Trophoblast cell (in vitro differentiated cells and primary cell): ENCODE results near the gene FOXK1.

Experiments used
- DNase-seq, 2 donors: peaks; one replicate each; pipeline ENCODE4 v3.0.0-alpha.2; 2016
- H2AFZ ChIP-seq: 2 replicates; pipeline ENCODE4 v1.6.1; 2013; ENCODE audit warnings: low read length, moderate library complexity, mild to moderate bottlenecking; ENCODE audit not compliant: insufficient read depth, poor library complexity
- H2AK5ac ChIP-seq: 2 replicates; pipeline ENCODE4 v1.6.1; 2013; ENCODE audit warnings: mild to moderate bottlenecking, low read length
- H2BK120ac ChIP-seq: 2 replicates; pipeline ENCODE4 v1.6.1; 2013; ENCODE audit warnings: low read length, mild to moderate bottlenecking, moderate library complexity; ENCODE audit not compliant: insufficient read depth, poor library complexity
- H2BK12ac ChIP-seq: 2 replicates; pipeline ENCODE4 v1.6.1; 2013; ENCODE audit warnings: mild to moderate bottlenecking, low read length, moderate library complexity
- H2BK5ac ChIP-seq: 2 replicates; pipeline ENCODE4 v1.6.1; 2013; ENCODE audit warnings: low read length, low read depth, moderate library complexity, mild to moderate bottlenecking; ENCODE audit not compliant: poor library complexity
- H3K14ac ChIP-seq: 2 replicates; pipeline ENCODE4 v1.6.1; 2013; ENCODE audit warnings: mild to moderate bottlenecking, low read length
- H3K18ac ChIP-seq: 2 replicates; pipeline ENCODE4 v1.6.1; 2013; ENCODE audit warnings: mild to moderate bottlenecking, low read length
- H3K23ac ChIP-seq: 2 replicates; pipeline ENCODE4 v1.6.1; 2013; ENCODE audit warnings: low read length
- H3K27ac ChIP-seq: 2 replicates; pipeline ENCODE4 v1.5.1; 2013; ENCODE audit warnings: low read depth, mild to moderate bottlenecking, inconsistent platforms, low read length, moderate library complexity
- H3K27me3 ChIP-seq: 2 replicates; pipeline ENCODE4 v1.6.1; 2013; ENCODE audit warnings: inconsistent platforms, mild to moderate bottlenecking, low read length, moderate library complexity; ENCODE audit not compliant: insufficient read depth
- H3K36me3 ChIP-seq, 2 experiments: 1 replicate in 1 of 2; 2 replicates in 1 of 2; pipeline ENCODE4 v1.6.1; 2013; ENCODE audit warnings: low read length in 2 of 2, mild to moderate bottlenecking in 2 of 2, moderate library complexity in 1 of 2; ENCODE audit not compliant: insufficient read depth in 2 of 2, control insufficient read depth in 1 of 2
- H3K4ac ChIP-seq: 2 replicates; pipeline ENCODE4 v1.6.1; 2013; ENCODE audit warnings: low read depth, mild to moderate bottlenecking, low read length, moderate library complexity
- H3K4me1 ChIP-seq, 2 experiments: 1 replicate in 1 of 2; 2 replicates in 1 of 2; pipeline ENCODE4 v1.6.1; 2013; ENCODE audit warnings: low read length in 2 of 2, mild to moderate bottlenecking in 2 of 2, moderate library complexity in 1 of 2; ENCODE audit not compliant: insufficient read depth in 2 of 2, control insufficient read depth in 1 of 2
- H3K4me2 ChIP-seq: 2 replicates; pipeline ENCODE4 v1.6.1; 2013; ENCODE audit warnings: inconsistent platforms, mild to moderate bottlenecking, low read length, moderate library complexity
- H3K4me3 ChIP-seq: 2 replicates; pipeline ENCODE4 v1.5.1; 2013; ENCODE audit warnings: mild to moderate bottlenecking, low read depth, low read length, inconsistent platforms
- H3K79me1 ChIP-seq: one replicate; pipeline ENCODE4 v1.6.1; 2013; ENCODE audit warnings: low read length
- H3K79me2 ChIP-seq: 2 replicates; pipeline ENCODE4 v1.6.1; 2013; ENCODE audit warnings: low read length, mild to moderate bottlenecking; ENCODE audit not compliant: control insufficient read depth, insufficient read depth, poor library complexity
- H3K9ac ChIP-seq: 2 replicates; pipeline ENCODE4 v1.6.1; 2013; ENCODE audit warnings: mild to moderate bottlenecking, low read length
- H3K9me3 ChIP-seq: 2 replicates; pipeline ENCODE4 v1.6.1; 2013; ENCODE audit warnings: low read depth, mild to moderate bottlenecking, control low read depth, inconsistent platforms, low read length; ENCODE audit not compliant: insufficient read depth
- H4K12ac ChIP-seq: 2 replicates; pipeline ENCODE4 v1.6.1; 2013; ENCODE audit warnings: low read depth, mild to moderate bottlenecking, low read length, moderate library complexity
- H4K8ac ChIP-seq: 2 replicates; pipeline ENCODE4 v1.6.1; 2013; ENCODE audit warnings: low read depth, mild to moderate bottlenecking, low read length, moderate library complexity
- H4K91ac ChIP-seq: one replicate; pipeline ENCODE4 v1.6.1; 2013; ENCODE audit warnings: low read depth, mild to moderate bottlenecking, low read length, moderate library complexity
- WGBS: extraction: QIAGEN DNeasy Blood & Tissue Kit; methylation state at CpG from one replicate; pipeline ENCODE4 v1.1.7; 2013; ENCODE audit warnings: missing lambda C conversion rate; ENCODE audit not compliant: insufficient read length, insufficient coverage; ENCODE audit errors: extremely low coverage; 5-methylcytosine and 5-hydroxymethylcytosine counted together

The FOXK1 gene

DNA sequence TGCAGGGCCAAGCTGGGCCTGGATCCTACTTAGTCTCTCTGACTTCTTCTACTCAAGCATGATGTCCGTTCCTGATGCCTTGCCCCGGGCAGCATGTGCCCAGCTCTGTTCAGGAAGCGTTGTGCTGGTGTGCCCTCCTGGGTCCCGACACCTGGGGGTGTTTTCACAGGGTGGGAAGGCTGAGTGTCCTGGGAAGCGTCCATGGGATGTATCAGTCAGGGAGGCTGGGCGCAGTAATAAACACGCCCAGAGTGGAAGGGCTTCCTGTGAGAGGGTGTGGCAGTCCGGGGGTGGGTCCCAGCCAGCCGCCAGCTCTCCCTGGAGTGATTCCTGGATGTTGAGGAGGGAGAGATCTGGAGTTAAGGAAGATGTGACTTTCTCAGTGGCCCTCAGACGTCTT is 29.0 kb downstream of the FOXK1 start:
- Histone ChIP-seq H3K79me1 (no peaks in the 10 kb centered on the region), H4K91ac (no peak overlapping the region), H4K8ac (no peak overlapping the region), H3K14ac (no peak overlapping the region), H3K9ac (no peak overlapping the region), H3K9me3 (peaks cover 2% of the 10 kb centered on the region), H3K4me1 (peaks cover 16 to 18% of the 10 kb centered on the region in 2 experiments), H3K36me3 (peaks cover 4 to 5% of the 10 kb centered on the region in 2 experiments), H4K12ac (no peak overlapping the region), H3K4ac (no peak overlapping the region), H2BK120ac (no peak overlapping the region), H3K27ac (no peak overlapping the region), H3K18ac (no peak overlapping the region), H3K79me2 (no peaks in the 10 kb centered on the region), H2AK5ac (no peak overlapping the region), H3K27me3 (no peaks in the 10 kb centered on the region), H2BK5ac (no peak overlapping the region), H2BK12ac (no peak overlapping the region), H3K23ac (no peak overlapping the region), H2AFZ (no peak overlapping the region), H3K4me2 (no peak overlapping the region), H3K4me3 (no peak overlapping the region)
- no CpG with 5 or more reads among the region's 10 CpGs for WGBS
- DNase-seq: no peak

DNA sequence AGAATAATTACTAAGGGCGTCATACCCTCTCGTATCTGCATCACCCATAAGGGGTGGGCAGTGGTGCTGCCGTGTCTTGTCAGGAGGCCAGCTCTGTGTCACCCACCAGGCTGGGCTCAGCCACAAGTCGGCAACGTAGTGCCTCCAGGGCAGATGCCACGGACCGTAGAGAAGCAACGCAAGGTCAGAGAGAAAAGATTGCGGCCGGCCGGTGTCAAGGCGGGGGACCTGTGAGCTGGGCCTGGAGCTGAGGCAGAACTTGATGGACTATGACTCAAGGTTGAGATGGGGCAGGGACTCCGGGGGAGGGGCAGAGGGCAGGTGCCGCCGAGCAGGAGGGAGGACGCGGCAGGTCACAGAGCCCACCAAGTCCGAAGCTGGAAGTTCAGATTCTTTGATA is 29.5 kb downstream of the FOXK1 start:
- no peak overlapping the region for H3K18ac ChIP-seq
- no peak overlapping the region for H3K9ac ChIP-seq
- H3K23ac ChIP-seq: no peak overlapping the region
- no peak overlapping the region for H2AFZ ChIP-seq
- no peak overlapping the region for H2BK5ac ChIP-seq
- H3K36me3 ChIP-seq: peaks cover 4 to 5% of the 10 kb centered on the region in 2 experiments
- H2AK5ac ChIP-seq: no peak overlapping the region
- no peak overlapping the region for H4K91ac ChIP-seq
- H3K4ac ChIP-seq: no peak overlapping the region
- peaks cover 5% of the 10 kb centered on the region for H3K9me3 ChIP-seq
- H3K79me1 ChIP-seq: no peaks in the 10 kb centered on the region
- DNase-seq: no peak
- no peaks in the 10 kb centered on the region for H3K27me3 ChIP-seq
- no peak overlapping the region for H2BK12ac ChIP-seq
- no peaks in the 10 kb centered on the region for H3K79me2 ChIP-seq
- peaks cover 10 to 13% of the 10 kb centered on the region in 2 experiments for H3K4me1 ChIP-seq
- WGBS: no CpG with 5 or more reads among the region's 18 CpGs
- H4K8ac ChIP-seq: no peak overlapping the region
- H3K27ac ChIP-seq: no peak overlapping the region
- no peak overlapping the region for H4K12ac ChIP-seq
- no peak overlapping the region for H2BK120ac ChIP-seq
- no peak overlapping the region for H3K4me2 ChIP-seq
- no peak overlapping the region for H3K4me3 ChIP-seq
- no peak overlapping the region for H3K14ac ChIP-seq

DNA sequence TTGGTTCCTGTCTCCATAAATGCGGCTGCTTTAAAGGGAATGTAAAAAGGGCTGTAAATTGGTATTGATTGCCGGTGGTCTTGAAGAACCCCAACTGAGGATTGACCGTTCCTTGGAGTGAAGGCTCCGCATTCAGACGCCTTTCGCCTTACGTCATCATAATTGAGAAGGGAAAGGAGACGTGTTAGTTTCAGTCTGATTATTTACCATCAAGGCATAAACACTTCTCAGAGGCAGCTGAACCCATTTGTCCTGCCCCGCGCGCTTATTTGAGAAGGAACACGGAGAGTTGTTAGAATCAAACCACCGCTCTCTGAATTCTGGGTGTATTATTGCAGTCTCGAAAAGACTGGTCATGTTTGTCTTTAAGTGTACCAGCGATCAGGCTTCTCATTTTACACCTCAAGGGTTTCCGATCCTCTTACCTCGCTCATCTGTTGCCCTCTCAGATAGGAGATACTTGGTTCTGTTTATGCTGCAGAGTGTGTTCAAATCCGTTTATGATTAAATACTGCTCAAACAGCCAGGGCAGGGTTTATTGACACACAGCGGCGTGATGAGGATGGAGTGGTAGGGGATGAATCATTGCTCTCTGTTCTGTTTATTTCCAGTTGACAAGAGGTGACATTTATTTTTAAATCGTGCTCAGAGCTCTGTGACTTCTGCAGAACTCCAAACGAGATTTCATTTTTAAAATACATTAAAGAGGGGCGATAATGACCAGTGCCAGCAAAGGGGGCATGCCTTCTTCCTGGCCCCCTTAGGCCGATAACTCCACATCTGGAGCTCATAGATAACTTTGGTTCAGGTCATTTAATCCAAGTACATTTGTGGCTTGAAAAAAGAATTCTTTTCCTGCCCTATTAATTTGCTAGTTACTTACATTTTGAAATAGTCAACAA is 30.4 kb downstream of the FOXK1 start:
- no CpG with 5 or more reads among the region's 24 CpGs for WGBS
- H3K36me3 ChIP-seq: peaks cover 4 to 5% of the 10 kb centered on the region in 2 experiments
- H3K79me1 ChIP-seq: no peaks in the 10 kb centered on the region
- H4K8ac ChIP-seq: no peak overlapping the region
- no peak overlapping the region for H3K27ac ChIP-seq
- peaks cover 13% of the 10 kb centered on the region for H3K9me3 ChIP-seq
- peak in 1 of 2 donors; percentile 11 for DNase-seq
- H3K14ac ChIP-seq: no peak overlapping the region
- H3K9ac ChIP-seq: no peak overlapping the region
- H4K12ac ChIP-seq: no peak overlapping the region
- peaks cover 1 to 5% of the 10 kb centered on the region in 2 experiments for H3K4me1 ChIP-seq
- H2BK120ac ChIP-seq: no peak overlapping the region
- H3K79me2 ChIP-seq: no peaks in the 10 kb centered on the region
- no peak overlapping the region for H3K4me3 ChIP-seq
- H3K18ac ChIP-seq: no peak overlapping the region
- H2AFZ ChIP-seq: no peak overlapping the region
- H2BK5ac ChIP-seq: no peak overlapping the region
- H3K27me3 ChIP-seq: no peaks in the 10 kb centered on the region
- no peak overlapping the region for H2BK12ac ChIP-seq
- H3K4ac ChIP-seq: no peak overlapping the region
- H3K23ac ChIP-seq: no peak overlapping the region
- no peak overlapping the region for H4K91ac ChIP-seq
- H2AK5ac ChIP-seq: no peak overlapping the region
- H3K4me2 ChIP-seq: no peak overlapping the region

DNA sequence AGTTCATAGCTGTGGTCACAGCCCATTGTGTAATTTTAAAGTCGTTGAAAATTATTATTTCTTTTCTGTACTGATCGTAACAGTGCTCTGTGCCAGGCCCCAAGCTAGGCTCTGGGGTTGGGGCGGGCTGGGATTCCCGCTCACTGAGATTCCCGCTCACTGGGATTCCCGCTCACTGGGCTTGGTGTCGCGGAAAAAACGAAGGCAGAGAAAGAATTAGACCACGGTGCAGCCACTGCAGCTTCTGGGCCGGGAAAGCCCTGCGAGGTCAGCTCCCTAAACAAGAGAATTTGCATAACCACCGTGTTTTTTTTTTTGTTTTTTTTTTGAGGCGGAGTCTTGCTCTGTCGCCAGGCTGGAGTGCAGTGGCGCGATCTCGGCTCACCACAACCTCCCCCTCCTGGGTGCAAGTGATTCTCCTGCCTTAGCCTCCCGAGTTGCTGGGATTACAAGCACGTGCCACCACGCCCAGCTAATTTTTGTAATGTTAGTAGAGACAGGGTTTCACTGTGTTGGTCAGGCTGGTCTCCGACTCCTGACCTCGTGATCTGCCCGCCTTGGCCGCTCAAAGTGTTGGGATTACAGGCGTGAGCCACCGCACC is 31.2 kb downstream of the FOXK1 start:
- WGBS: no CpG with 5 or more reads among the region's 27 CpGs
- Histone ChIP-seq H3K36me3 (peaks cover 5 to 7% of the 10 kb centered on the region in 2 experiments), H2AFZ (no peak overlapping the region)

More for the DNA sequence above, 31.2 kb downstream of the FOXK1 start:
- Histone ChIP-seq H3K4me1 (no peaks in the 10 kb centered on the region), H3K4me2 (no peak overlapping the region), H2BK5ac (no peak overlapping the region), H3K9me3 (peaks cover 13% of the 10 kb centered on the region), H3K27ac (no peak overlapping the region), H4K91ac (no peak overlapping the region), H3K9ac (no peak overlapping the region), H3K23ac (no peak overlapping the region), H3K79me2 (no peaks in the 10 kb centered on the region), H3K4me3 (no peak overlapping the region), H2BK12ac (no peak overlapping the region), H2BK120ac (no peak overlapping the region), H2AK5ac (no peak overlapping the region), H3K79me1 (no peaks in the 10 kb centered on the region), H3K14ac (no peak overlapping the region), H4K8ac (no peak overlapping the region), H3K18ac (no peak overlapping the region), H4K12ac (no peak overlapping the region), H3K27me3 (no peaks in the 10 kb centered on the region), H3K4ac (no peak overlapping the region)
- DNase-seq: no peak
